ENCODE measurements around the gene CCDC149.

DNA sequence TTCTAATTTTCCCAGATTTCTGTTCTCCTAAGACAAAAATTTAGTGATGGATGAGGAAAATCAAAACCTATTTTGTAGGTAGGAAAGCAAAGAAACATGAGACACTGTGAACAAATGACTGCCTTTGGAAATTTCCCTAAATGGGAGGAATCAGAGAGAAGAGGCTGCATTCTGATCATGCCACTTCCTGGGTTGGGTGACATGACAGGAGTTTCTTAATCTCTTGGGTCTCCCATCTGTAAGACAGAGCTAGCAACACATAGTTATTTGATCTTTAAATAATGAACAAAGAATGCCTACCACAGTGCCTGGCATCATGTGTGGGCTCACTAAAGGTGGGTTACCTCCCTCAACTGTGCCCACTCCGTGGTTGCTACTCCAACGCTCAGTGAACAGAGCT is 57.1 kb downstream of the CCDC149 start:
- TF ChIP-seq, protein P1, sequence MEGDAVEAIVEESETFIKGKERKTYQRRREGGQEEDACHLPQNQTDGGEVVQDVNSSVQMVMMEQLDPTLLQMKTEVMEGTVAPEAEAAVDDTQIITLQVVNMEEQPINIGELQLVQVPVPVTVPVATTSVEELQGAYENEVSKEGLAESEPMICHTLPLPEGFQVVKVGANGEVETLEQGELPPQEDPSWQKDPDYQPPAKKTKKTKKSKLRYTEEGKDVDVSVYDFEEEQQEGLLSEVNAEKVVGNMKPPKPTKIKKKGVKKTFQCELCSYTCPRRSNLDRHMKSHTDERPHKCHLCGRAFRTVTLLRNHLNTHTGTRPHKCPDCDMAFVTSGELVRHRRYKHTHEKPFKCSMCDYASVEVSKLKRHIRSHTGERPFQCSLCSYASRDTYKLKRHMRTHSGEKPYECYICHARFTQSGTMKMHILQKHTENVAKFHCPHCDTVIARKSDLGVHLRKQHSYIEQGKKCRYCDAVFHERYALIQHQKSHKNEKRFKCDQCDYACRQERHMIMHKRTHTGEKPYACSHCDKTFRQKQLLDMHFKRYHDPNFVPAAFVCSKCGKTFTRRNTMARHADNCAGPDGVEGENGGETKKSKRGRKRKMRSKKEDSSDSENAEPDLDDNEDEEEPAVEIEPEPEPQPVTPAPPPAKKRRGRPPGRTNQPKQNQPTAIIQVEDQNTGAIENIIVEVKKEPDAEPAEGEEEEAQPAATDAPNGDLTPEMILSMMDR (IDR thresholded peaks at IDR 0.05), result no peak
- TF ChIP-seq EZH2 (IDR thresholded peaks at IDR 0.05; ENCODE audit: borderline replicate concordance, insufficient read depth, low read depth, low read length, poor library complexity, severe bottlenecking), result no peak
